Left kidney (tissue), 2 donors: ENCODE measurements around the gene CST9. TPM values are rescaled to one million over a fixed set of nuclear protein-coding genes. Genes with fewer than 3 reads are reported as not detected.
A peak's percentile ranks its signal among the peaks of the same experiment; 100 is the strongest.
"Not testable (repeated sequence)": the region's sequence is repeated elsewhere in the genome, so short reads cannot be mapped to it uniquely, and the experiment has no call there.

Source experiments
- DNase-seq: peaks from one replicate; pipeline ENCODE4 v3.0.0-alpha.2; 2013
- polyA plus RNA-seq: library from polyadenylated mRNA; unstranded; fragments of 120-200 nt; gene quantifications from one replicate; pipeline ENCODE4 v1.2.1, GENCODE V29; 2013; ENCODE audit not compliant: insufficient read length

CST9 gene
- polyA plus RNA-seq, 1 donor = 0.08 TPM

DNA sequence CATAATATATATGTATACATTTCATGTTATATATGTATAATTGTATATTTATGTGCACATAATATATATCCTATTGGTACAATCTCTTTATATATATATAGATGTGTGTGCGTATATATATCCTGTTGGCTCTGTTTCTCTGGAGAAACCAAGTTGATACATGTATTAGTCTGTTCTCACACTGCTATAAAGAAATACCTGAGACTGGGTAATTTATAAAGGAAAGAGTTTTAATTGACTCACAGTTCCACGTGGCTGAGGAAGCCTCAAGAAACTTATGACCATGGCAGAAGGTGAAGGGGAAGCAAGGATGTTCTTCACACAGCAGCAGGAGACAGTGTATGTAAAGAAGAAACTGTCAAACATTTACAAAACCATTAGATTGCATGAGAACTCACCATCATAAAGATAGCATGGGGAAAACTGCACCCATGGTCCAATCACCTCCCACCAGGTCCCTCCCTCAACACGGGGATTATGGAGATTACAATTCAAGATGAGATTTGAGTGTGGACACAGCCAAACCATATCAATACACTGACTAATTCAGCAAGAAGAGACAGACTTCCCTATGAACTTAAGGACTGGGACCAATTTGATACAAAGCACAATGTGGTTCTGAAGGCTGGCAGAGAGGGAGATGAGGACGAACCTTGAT is 18.1 kb upstream of the CST9 start:
- DNase-seq = no peak

DNA sequence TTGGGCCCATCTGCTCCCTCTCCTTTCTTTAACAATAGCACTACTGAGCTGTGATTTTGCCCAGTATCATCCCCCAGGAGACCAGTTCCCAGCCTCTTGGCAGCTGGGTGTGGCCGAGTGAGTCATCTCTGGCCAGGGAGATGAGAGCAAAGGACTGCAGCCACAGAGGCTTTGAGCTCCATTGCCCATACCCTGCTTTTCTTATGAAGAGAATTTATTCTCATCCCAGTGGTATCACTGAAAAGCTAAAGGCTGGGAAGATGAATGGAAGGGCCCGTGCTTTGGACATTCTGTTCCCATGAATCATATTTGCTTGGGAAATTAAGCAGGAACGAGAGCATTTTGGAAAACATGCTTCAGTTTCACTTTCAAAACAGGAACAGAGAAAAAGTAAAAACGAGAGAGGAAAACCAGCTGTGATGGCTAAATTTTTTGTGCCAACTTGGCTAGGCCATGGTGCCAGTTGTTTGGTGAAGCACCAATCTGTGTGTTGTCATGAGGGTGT is 17.2 kb upstream of the CST9 start:
- no peak for DNase-seq

DNA sequence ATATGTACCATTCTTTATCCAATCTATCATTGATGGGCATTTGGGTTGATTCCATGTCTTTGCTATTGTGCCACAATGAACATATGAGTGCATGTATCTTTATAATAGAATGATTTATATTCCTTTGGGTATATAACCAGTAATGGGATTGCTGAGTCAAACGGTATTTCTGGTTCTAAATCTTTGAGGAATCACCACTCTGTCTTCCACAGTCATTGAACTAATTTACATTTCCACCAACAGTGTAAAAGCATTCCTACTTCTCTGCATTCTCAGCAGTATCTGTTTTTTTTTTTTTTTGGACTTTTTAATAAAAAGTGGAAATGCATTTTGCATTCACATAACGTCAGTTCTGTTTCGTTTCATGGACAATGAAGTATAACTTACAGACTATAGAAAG is 16.7 kb upstream of the CST9 start:
- DNase-seq = not testable (repeated sequence)

DNA sequence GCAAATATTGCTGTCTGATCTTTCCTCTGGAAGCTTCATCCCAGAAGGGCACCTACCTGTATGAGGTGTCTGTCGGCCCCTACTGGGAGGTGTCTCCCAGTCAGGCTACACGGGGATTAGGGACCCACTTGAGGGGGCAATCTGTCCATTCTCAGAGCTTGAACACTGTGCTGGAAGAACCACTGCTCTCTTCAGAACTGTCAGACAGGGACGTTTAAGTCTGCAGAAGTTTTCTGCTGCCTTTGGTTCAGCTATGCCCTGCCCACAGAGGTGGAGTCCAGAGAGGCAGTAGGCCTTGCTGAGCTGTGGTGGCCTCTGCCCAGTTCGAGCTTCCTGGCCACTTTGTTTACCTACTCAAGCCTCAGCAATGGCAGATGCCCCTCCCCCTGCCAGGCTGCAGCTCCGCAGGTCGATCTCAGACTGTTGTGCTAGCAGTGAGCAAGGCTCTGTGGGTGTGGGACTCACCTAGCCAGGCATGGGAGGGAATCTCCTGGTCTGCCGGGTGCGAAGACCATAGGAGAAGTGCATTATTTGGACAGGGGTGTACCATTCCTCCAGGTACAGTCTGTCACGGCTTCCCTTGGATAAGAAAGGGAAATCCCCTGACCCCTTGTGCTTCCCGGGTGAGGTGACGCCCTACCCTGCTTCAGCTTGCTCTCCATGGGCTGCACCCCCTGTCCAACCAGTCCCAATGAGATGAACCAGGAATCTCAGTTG is 15.1 kb upstream of the CST9 start:
- DNase-seq = not testable (repeated sequence)

DNA sequence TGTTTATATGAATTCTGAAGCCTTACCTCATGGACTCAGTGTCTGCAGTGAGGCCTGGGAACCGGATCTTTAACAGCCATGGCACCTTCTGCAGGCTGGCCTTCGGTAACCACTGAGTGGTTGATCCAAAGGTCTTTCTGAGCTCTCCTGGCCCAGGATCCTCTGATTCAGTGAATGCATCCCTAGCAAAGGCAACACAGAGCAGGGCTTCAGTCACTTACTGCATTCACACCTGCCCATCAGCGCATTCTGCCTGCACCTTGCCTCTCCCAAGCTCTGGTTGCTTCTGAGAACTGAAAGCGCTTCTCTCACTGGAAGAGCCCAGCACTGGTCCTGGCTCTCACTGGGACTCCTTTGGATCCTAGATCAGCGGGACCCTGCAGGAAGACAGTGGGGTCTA is 8.4 kb upstream of the CST9 start:
- no peak for DNase-seq

DNA sequence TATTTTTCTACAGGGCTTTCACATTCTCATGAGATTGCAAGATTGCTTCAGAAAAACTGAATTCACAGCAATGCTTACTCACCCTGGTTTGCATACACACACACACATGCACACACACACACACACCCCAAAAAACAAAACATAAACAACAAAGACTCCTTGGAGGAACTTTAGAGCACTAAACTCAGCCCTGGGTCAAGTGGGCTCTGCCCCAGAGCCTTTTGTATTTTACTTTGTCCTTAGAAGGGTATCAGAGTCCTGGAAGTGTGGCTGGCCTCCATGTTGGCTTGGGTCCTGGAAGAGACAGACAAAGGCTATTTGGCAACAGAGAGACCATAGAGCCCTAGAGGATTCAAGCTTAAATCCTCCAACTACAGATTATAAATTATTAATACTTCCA is 8.0 kb upstream of the CST9 start:
- DNase-seq = no peak

DNA sequence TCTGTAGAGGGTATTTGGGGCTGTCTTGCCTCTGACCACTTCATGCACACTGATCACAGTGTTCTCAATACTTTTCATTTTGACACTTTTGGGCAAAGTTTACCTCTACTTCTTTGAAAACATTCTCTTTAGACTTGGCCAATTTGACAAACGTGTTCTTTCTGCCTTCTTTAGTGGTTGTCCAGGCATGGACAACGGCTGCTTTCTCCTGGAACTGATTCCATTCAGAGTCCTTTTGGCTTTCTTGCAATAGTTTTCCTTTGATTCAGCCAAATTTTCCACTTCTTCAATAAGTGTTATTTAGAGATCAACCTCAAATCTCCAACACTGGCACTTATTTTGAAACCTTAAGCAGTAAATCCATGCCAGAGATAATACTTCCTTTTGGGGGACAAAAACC is 6.7 kb upstream of the CST9 start:
- no peak for DNase-seq

DNA sequence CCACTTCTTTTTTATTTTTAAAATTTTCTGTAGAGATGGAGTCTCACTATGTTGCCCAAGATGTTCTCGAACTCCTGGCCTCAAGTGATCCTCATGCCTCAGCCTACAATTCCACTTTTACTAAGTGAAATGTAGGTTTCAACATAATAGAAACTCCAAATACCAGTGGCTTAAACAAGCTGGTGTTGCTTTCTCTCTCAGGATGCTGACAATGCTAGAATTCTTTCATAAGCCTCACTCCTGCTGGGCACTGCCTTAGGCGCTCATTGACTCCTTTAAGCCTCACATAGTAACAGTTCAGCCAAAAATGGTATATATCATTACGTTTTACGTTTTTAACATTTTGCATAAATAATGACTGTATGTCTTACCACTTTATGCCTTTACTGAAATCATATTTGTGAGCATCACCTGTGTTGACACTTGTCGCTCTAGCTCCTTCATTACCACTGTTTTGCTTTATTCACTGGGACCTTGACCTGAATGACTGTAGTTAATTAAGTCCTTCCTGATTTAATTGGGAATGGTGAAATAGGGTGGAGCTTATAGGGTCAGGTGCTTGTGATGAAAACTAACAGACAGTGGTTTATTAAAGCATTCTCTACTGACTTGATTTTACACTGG is 3.9 kb upstream of the CST9 start:
- no peak for DNase-seq

DNA sequence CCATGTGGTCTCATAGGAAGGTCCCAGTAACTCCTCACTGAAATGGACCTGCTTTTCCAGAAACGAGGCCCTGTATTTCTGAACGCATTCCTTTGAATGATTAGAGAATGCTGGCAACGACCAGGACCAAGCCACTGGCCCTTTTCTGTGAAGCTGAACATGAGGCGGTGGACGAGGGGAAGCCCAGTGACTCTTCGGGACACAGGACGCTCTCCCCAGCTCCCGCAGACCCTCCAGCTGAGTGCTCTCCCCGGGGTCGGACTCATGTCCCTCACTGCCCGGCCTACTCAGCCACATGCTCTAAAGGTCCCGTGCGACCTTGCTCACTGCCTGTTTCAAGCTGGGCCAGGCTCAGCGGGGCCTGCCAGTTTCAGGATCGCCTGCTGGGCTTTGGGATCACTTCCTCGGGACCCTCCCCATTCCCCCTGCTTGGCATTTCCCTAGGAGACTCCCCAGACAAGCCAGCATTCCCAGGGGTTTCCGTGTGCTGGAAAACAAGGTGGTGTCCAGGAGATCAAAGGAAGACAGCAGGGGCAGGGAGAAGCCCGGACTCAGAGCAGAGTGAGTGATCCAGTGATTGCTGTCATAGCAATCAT is 2.6 kb upstream of the CST9 start:
- DNase-seq = no peak

DNA sequence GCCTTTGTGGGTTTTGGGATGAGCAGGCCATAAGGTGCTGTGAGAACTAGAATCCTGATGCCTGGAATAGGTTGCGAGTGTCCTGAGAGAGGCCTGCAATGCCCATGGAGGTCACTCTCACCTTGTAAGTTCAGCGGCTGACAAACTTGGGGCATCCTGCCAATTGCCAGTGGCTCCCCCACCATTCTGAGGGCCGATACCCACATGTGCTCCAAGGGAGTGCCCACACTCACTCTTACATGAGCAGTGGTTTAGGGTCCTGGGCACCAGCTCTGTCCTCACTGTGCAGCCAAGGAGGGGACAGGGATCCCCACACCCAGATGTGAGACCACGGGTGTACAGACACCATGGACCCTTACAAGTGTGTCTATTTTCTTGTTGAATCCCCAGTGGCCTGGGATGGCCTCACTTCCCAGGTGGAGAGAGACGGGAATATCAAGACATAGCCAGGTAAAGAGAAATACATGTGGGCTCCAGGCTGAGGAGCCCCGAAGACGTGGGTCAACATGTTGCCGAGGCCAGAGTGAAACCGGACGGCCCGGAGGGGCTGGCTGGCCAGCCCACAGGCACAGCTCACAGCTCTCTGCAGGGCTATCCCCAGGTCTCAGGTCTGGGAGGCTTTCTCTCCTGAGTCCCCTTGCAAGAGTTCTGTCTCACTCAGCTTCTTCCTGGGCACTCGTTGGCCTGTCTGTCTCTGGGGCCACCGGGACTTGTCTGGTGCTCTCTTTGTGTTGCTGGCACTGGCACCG is 2.0 kb upstream of the CST9 start:
- DNase-seq = no peak

DNA sequence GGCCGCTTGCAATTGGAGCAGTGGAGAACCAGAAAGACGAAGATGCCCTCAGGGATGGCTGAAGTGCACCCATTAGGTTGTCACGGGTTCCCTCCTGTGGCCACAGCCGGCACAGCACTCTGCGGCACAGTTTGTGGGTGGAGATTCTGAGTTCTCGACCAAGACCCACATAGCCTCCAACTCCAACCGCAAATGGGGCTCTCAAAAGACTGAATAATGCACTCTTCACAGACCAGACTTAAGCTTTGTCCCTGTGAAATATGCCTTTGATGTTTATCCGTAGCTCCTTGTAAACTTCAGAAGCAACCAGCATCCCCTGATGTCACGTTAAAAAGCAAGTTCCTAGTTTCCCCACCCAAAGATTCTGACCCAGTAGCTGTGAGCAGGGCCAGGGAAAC is 934 bp upstream of the CST9 start:
- peak; percentile 77 for DNase-seq

DNA sequence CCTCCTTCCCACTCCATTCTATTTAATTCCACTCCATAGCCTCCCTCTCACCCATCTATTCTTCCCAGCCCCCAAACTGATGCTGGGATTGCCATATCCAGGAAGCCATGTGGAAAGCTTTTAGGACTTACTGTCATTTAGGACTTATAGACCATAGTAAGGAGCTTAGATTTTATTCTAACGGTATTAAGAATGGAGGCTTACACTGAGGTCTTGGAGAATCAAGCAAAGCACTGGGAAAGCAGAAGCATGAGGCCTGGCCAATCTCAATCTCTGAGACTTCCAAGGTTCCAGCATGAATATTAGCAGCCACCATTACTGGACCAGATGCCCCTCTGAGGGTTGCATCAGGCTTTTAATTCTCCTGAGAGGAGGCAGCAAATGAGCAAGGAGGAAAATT is 1.4 kb downstream of the CST9 start:
- DNase-seq = no peak

DNA sequence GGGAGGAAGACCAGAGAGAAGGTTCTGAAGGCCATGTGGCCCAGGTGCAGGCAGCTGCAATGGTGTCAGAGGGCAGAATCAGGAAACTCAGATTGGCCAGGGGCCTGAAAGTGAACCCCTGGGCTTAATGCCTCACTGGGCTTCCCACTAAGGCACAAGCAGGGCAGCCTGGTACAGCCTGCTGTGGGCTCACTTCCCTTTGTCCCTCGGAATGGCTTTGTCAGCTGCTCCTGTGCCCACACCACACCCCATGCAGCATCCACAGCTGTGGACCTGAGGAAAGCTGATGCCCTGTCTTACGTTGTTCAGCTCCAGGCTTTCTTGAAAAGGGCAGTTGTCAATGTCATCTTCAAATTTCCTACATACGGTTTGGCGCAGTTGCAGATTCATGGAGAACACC is 2.4 kb downstream of the CST9 start:
- DNase-seq = no peak

DNA sequence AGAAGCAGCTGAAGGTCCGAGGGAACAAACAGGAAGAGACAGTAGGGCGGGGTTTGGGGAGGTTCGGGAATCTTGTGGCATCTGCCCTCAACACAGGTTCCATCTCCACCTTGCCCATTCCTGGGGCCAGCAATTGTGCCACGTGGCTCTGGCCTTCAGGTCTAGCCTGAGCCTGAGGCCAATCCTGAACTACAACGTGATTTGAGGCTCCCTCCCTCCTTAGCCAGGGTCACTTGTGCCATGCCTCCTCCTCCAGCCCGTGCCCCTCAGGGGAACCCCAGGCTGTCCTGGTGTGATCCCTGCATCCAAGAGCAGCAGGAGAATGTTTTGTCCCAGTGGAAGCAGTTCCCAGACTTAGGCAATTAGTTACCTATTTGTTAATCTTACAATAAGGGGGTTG is 3.0 kb downstream of the CST9 start:
- DNase-seq = no peak

DNA sequence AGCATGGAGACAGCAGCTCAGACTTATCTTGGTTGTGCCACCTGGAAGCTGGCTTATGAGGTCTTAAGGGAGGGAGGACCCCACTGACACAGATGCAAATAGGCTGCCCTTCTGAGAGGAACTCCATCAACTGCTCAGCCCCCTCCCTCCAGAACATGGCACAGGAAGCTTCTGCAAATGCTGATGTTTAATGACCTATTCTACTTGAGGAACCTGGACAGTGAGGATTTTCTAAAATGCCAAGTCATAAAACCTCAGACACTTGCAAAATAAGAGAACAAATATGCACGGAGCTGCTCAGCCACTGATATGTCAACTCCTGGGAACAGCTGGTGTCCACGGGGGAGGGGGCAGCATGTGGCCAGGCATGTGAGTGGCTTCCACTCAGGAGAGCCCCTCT is 3.5 kb downstream of the CST9 start:
- DNase-seq = no peak

DNA sequence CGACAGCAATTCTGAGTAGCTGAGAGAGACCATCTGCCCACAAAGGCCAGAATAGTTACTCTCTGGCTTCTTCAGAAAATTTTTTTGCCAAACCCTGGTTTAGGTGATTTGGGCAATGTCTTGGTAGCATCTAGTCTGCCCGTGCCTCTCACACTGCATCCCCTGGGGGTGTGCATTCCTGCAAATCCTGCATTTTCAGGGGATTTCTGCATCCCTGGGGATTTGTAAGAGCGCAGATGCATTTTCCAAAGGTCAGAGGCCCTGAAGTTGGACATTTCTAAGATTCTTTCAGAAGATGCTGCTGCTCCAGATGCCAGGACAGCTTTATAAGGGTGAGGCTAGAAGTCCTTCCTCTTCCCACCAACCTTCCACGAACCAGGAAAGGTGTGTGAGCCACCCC is 4.0 kb downstream of the CST9 start:
- no peak for DNase-seq

DNA sequence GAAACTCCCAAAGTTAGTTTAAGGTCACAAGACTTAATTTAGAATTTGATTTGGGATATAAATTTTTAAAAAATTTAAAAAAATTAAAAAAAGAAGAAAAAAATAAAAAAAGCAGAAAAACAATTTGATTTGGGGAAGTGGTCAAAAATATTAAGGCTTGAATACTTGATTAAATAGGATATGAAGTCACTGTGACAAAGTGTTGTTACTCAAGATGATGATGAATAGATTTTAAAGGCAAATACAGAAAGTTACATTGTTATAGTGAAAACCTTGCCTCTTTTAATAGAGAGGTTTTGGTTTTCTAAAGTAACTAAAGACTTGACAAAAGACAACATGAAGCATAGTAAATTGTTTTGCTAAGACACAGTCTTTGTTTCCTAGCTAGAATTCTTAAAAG is 7.2 kb downstream of the CST9 start:
- DNase-seq = no peak

DNA sequence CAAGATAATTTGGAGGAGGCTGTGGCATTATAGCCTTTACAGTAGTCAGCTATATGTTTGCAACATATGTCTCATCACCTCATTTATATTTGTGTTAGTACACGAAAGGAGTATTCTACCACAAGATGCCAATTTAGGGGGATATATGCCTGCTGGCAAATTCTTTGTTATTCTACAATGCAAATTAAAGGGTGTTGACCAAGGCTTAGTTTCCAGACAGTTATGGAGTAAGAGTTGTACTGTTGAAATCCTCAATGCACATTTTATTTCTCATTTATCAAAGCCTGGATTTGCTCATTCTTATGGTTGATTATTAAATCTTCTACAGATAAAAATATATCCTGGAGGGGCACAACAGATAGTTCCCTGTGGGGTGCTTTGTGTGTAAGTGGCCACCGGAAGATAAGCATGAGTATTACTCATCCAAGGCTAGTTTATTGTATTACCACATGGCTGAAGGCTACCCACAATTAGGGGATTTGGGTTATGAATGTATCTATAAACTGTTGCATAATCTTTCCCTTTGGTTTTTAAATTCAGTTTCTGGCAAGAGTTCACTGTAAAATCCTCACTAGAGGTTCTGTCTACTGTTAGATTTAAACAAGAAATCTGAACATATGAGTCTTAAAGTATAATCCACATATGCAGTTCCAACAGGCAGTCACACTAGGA is 9.0 kb downstream of the CST9 start:
- no peak for DNase-seq

DNA sequence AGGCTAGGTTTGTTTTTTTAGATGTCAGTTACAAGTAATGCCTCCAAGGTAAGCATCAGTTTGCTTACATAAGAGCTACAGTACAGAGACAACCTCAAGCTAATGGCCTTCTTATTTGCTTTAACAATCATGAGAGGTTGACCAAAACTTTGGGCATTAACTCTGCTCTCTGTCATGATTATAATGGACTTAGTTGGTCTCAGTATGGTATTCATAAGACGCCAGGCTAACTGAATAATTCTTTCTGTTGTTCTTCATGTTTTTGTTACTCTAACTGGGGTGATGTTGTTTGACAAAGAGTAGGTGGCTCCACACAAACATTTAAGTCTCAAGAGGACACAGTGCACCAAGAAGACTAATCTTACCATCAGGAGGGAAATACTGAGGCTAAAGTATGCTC is 9.8 kb downstream of the CST9 start:
- no peak for DNase-seq

DNA sequence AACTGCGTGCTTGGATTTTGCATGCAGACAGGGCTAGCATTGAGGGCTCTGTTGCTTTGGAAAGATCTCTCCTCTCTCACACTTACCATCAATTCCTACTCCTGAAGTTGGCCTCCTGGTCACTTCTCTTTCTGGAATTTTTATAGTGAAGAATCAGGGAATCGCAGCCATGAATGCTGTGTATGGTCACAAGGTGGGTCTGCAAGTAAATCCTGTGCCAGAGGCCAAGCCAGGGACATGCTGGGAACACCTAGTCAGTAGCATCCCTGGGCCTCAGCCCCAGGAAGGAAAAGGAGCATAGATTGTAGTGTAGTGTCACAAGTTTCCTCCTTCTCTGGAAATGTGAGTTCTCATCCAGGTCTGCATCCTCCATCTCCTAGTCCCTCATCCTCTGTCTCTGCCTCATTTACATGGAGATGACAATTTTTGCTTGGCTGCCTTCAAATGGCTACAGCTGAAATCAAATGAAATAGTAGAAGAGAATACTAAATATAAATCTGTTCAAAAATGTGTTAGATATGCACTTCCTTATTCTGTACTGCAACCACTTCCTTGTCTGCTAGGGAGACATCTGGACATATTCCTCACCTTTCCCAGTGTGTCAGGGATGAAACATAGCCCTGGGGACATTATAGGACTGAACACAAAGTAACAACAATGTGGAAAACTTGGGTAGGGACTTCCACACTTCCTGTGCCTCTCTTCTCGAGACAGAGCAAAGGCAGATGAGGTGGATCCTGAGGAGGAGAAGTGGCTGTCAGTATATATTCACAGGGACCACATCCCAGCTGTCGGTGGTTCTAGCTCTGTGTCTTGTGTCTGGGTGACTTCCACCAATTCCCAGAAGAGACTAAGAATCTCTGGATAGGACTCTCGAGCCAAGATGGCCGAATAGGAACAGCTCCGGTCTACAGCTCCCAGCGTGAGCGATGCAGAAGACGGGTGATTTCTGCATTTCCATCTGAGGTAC is 17.0 kb downstream of the CST9 start:
- no peak for DNase-seq

DNA sequence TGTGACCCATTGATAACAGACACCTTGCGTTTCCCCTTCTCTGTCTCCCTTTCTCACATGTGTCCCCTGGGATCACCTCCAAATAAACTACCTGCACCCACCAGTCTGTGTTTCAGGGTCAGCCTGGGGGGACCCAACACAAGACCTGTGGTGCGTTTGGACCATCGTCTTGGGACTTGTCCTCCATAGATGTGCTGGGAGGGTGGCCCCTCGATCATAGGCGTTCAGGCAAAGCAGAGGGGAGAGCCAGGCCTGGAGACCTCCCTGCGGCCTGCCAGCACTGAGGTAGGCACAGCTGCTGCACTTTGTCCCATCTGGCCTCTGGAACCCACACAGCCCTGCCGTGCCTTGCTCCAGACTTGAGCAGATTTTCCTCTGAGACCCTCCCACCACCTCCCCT is 18.1 kb downstream of the CST9 start:
- DNase-seq = no peak
